AG04449 (cell line): ENCODE data around the gene USP4.
"Not testable (repeated sequence)": the region's sequence is repeated elsewhere in the genome, so short reads cannot be mapped to it uniquely, and the experiment has no call there.

ENCODE experiments used
- CTCF ChIA-PET: fragments of 350-600 bp; formaldehyde crosslinking; extraction: SDS; loops from one replicate; lab custom pipeline; 2021; ENCODE audit warnings: antibody characterized with exemption; lab: Yijun Ruan, JAX
- POLR2A ChIA-PET: fragments of 400-600, 350-600 bp; formaldehyde crosslinking; extraction: SDS; loops from one replicate; lab custom pipeline; 2020; ENCODE audit warnings: antibody characterized with exemption, inconsistent platforms; lab: Yijun Ruan, JAX
- DNase-seq: peaks from one replicate; pipeline ENCODE4 v3.0.0-alpha.2; 2010; ENCODE audit warnings: low read depth, low spot score
- H3K4me3 ChIP-seq: 2 replicates; pipeline ENCODE4 v1.5.1; 2011; ENCODE audit warnings: low read depth, mild to moderate bottlenecking, control low read depth, low read length
- CTCF ChIP-seq: IDR thresholded peaks from one replicate; pipeline ENCODE4 v1.5.1; 2011; ENCODE audit warnings: mild to moderate bottlenecking, moderate library complexity, low read length, control low read depth, inconsistent platforms; ENCODE audit not compliant: insufficient read depth; ENCODE audit errors: missing control alignments

Gene USP4

DNA sequence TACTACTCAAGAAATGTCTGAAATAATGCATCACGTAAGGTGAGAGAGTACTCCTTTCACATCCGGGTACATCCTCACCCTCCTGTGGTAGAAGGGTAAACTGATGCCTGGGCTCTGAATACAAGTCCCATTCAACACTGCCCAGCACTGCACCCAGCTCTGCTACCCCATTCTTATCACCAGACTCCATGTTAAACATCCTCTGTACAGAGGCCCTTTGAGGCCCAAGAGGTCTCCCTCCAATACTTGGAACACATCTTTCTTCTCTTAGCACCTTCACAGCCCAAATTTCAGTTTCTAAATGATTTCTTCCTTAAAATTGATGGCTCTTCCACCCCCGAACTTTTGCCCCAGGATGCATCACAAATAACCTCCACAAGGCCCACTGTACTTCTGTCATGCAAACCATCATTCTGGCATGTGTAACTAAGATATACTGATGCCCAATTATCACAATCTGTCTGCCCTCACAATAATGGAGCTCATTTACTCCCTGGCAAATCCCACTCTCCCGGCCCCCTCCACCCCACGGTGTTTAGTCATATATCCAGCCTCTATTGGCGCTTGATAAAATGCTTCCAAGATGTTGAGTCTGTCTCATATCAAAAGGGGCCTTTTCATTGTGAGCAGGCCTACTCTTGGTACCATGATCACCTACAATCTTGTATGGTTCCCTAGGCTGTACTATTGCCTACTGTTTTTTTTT lies 30.9 kb upstream of the USP4 start:
- ChIA-PET POLR2A (interaction anchor here (0.5 to 1.3 kb wide), 2 partner anchors 38 to 41 kb away, joined by 3 read pairs; partner anchors contain the start of gene RHOA), CTCF (interaction anchor here (1.3 kb wide), 1 partner anchor 51 kb away, joined by 3 read pairs; no protein-coding TSS in a partner anchor)
- no peak for DNase-seq
- TF ChIP-seq CTCF = no peak
- no peak overlapping the region for H3K4me3 ChIP-seq

DNA sequence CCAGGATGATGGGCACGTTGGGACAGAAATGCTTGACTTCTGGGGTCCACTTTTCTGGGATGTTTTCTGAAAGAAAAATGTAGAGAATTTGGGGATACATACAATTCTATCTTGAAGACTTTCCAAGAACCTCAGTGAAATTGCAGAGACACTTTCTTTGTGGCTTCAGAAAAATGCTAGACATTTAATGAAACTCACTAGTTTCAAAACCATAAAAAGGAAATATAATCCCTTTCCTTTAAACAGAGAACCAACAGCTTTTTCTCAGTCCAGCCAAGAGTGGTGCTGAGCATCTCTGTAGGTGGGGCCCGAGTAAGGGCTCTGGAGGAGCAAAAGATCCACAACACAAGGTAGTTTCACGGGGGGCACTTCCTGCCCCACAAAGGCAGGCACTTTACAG lies 22.7 kb upstream of the USP4 start:
- CTCF ChIA-PET = interaction anchor here (1.1 to 1.2 kb wide), 2 partner anchors 11 to 15 kb away, joined by 3 to 4 read pairs; no protein-coding TSS in a partner anchor
- TF ChIP-seq CTCF = no peak
- no peak overlapping the region for H3K4me3 ChIP-seq
- DNase-seq = no peak
- POLR2A ChIA-PET = interaction anchor here (1.3 kb wide), 1 partner anchor 50 kb away, joined by 4 read pairs; no protein-coding TSS in a partner anchor

GRCh38 chr3:49359623-49360022 lies 19.8 kb upstream of the USP4 start:
- no peak overlapping the region for H3K4me3 ChIP-seq
- POLR2A ChIA-PET = interaction anchor here (0.5 to 2.4 kb wide), 4 partner anchors 10 to 52 kb away, joined by 4 to 10 read pairs (median 6); partner anchors contain the start of genes RHOA and TCTA
- TF ChIP-seq CTCF = no peak
- DNase-seq = no peak
- CTCF ChIA-PET = interaction anchor here (0.7 to 2.5 kb wide), 2 partner anchors 20 to 90 kb away, joined by 3 to 10 read pairs; partner anchors contain the start of gene USP4

- H3K4me3 ChIP-seq = peak overlapping the region; percentile 36
- no peak for TF ChIP-seq CTCF
- POLR2A ChIA-PET = interaction anchor here (0.5 to 2.4 kb wide), 4 partner anchors 11 to 53 kb away, joined by 4 to 10 read pairs (median 6); partner anchors contain the start of genes RHOA and TCTA
- CTCF ChIA-PET = interaction anchor here (1.2 to 2.5 kb wide), 2 partner anchors 17 to 19 kb away, joined by 3 to 10 read pairs; partner anchors contain the start of gene USP4
- DNase-seq = no peak
Observed at GRCh38 chr3:49358884-49359225, 19.0 kb upstream of the USP4 start.

DNA sequence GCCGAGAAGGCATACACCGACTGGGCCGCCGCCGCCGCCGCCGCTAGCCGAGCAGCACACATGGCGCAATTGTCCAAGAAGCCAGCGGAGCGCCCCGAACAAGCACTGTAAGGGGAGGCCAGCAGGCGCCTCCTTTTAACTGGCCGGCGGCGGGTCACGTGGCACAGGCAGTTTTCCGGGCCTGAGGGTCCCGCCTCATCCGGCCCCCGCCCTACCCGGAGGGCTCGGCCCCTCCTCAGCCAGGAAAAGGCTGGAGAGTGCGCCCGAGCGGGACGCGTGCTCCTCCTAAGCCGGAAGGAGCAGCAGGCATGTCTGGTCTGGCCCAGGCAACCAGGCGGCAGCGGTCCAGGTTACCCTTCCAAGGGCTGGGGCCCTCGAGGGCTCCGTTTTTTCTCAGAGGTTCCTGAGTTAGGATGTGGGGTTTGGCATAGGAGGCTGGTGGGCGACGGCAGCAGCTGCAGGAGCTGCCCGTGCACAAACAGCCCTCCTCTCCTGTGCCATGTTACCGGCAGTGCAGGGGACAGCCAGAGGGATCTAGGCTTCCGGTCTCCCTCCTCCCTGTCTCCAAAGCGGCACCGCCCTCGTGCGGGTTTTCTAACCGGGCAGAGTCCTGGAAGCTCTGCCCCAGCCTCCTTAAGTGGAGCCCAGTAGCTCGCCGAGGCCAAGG lies 18.5 kb upstream of the USP4 start, which contains the start of gene GPX1:
GPX1 (minus strand) TSS at position 137 of the 667 bp plus-strand sequence; CDS start at position 62, 75 bp downstream.
- DNase-seq = peak; percentile 64
- peak within 1 kb of the TSS; percentile 71 for H3K4me3 ChIP-seq
- TF ChIP-seq CTCF = no peak
- POLR2A ChIA-PET = interaction anchor here (0.6 to 2.4 kb wide), 7 partner anchors 11 to 111 kb away, joined by 3 to 10 read pairs (median 5); partner anchors contain the start of genes DAG1, RHOA, TCTA and USP4
- CTCF ChIA-PET = interaction anchor here (1.2 to 2.5 kb wide), 3 partner anchors 16 to 53 kb away, joined by 3 to 10 read pairs (median 3); partner anchors contain the start of gene USP4

GRCh38 chr3:49357443-49358216 lies 17.8 kb upstream of the USP4 start:
- ChIA-PET POLR2A (interaction anchor here (0.6 to 2.4 kb wide), 5 partner anchors 16 to 112 kb away, joined by 3 to 10 read pairs (median 5); partner anchors contain the start of genes DAG1, RHOA, TCTA and USP4), CTCF (interaction anchor here (1.2 to 1.3 kb wide), 2 partner anchors 16 to 53 kb away, joined by 3 read pairs; no protein-coding TSS in a partner anchor)
- DNase-seq = peak; percentile 49
- H3K4me3 ChIP-seq = peak overlapping the region; percentile 71

DNA sequence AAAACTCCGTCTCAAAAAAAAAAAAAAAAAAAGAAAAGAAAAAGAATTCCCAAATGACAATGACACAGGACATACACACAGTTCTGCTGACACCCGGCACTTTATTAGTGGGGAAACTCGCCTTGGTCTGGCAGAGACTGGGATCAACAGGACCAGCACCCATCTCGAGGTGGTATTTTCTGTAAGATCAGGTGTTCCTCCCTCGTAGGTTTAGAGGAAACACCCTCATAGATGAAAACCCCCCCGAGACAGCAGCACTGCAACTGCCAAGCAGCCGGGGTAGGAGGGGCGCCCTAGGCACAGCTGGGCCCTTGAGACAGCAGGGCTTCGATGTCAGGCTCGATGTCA lies 17.2 kb upstream of the USP4 start:
- CTCF ChIA-PET = interaction anchor here (1.3 kb wide), 1 partner anchor 54 kb away, joined by 3 read pairs; no protein-coding TSS in a partner anchor

More for the DNA sequence above, 17.2 kb upstream of the USP4 start:
- POLR2A ChIA-PET = interaction anchor here (1.0 to 2.4 kb wide), 4 partner anchors 17 to 113 kb away, joined by 5 to 10 read pairs (median 8); partner anchors contain the start of genes DAG1, RHOA, TCTA and USP4
- peak overlapping the region; percentile 71 for H3K4me3 ChIP-seq
- DNase-seq = not testable (repeated sequence)
